Measurements from ENCODE around the gene A2ML1. TPM values are rescaled to one million over a fixed set of nuclear protein-coding genes. Genes with fewer than 3 reads are reported as not detected.

Gene A2ML1
- total and polyA plus RNA-seq, 2 of the 4 experiments (the other 2 are of a cell fraction), result not detected

GRCh38 chr12:8780389-8780788, 42.0 kb upstream of the A2ML1 start:
- Histone ChIP-seq H3K14ac (replicated peaks; ENCODE audit: low read depth, low read length) (no peak overlapping the region), H3K79me1 (ENCODE audit: low read depth in 1 of 2, low read length in 2 of 2) (no peaks in the 10 kb centered on the region), H3K4me1 (ENCODE audit: control insufficient read depth, insufficient read depth, low read length) (peaks cover 4% of the 10 kb centered on the region; the same call in 1 of the 2 replicates), H3K27me3 (ENCODE audit: control insufficient read depth, insufficient read depth, low read length) (no peaks in the 10 kb centered on the region), H4K5ac (ENCODE audit: low read depth, low read length) (no peak overlapping the region), H3K4me3 (ENCODE audit: insufficient read depth, low read depth, low read length) (no peak overlapping the region), H2AFZ (replicated peaks; ENCODE audit: low read length, poor library complexity) (no peak overlapping the region), H3K23ac (ENCODE audit: low read depth, low read length) (no peak overlapping the region), H3K9me3 (ENCODE audit: control insufficient read depth, insufficient read depth, low read length) (no peaks in the 10 kb centered on the region), H4K20me1 (ENCODE audit: insufficient read depth, low read length) (no peaks in the 10 kb centered on the region), H3K18ac (ENCODE audit: low read depth, low read length) (no peak overlapping the region), H4K8ac (ENCODE audit: low read depth in 2 of 2, low read length in 2 of 2) (no peak overlapping the region), H3K4me2 (ENCODE audit: low read depth, low read length) (no peak overlapping the region), H3K56ac (ENCODE audit: extremely low read depth, insufficient read depth, low read length) (no peak overlapping the region), H2BK5ac (ENCODE audit: low read depth, low read length, poor library complexity, severe bottlenecking) (no peak overlapping the region), H4K91ac (ENCODE audit: insufficient read depth, low read depth, low read length) (no peak overlapping the region), H2AK9ac (replicated peaks; ENCODE audit: low read depth, low read length, poor library complexity) (no peak overlapping the region), H2AK5ac (ENCODE audit: low read depth, low read length) (no peak overlapping the region), H3K4ac (ENCODE audit: low read depth, low read length) (no peak overlapping the region), H3K9me1 (ENCODE audit: insufficient read depth, low read length) (peaks cover 3% of the 10 kb centered on the region; the same call in 1 of the 2 replicates), H2BK15ac (ENCODE audit: low read depth, low read length) (no peak overlapping the region), H3K27ac (ENCODE audit: insufficient read depth, low read length) (no peak overlapping the region), H2BK120ac (ENCODE audit: low read depth, low read length) (no peak overlapping the region), H3K36me3 (ENCODE audit: control insufficient read depth, insufficient read depth, low read length) (no peaks in the 10 kb centered on the region), H3K9ac (ENCODE audit: low read depth, low read length) (no peak overlapping the region), H2BK20ac (ENCODE audit: low read depth, low read length) (no peak overlapping the region)
- intact Hi-C loops (cut with micrococcal nuclease), result loop anchor here (5.0 kb wide), 1 partner anchor 83 kb away; the partner anchor contains the start of gene RIMKLB
- dilution Hi-C loops (cut with HindIII; ENCODE audit: low sequenced_read_pairs, unreplicated experiment), result no loop called here
- peak; percentile 44 for DNase-seq
- ChIA-PET CTCF (no interaction called here), POLR2A (ENCODE audit: unreplicated experiment) (no interaction called here)
- WGBS, 2 experiments (ENCODE audit: extremely low coverage in 2 of 2, insufficient read length in 1 of 2), result no CpG with 5 or more reads among the region's 1 CpG
- no peak for TF ChIP-seq ELK1 (IDR thresholded peaks at IDR 0.05; ENCODE audit: borderline replicate concordance, low read depth, low read length)
- no peak for TF ChIP-seq RAD21 (IDR thresholded peaks at IDR 0.05; ENCODE audit: low read length)
- peak; percentile 35 for TF ChIP-seq CTCF (conservative IDR thresholded peaks at IDR 0.05; ENCODE audit: low read depth, low read length)
- TF ChIP-seq MAZ (IDR thresholded peaks at IDR 0.05; ENCODE audit: borderline replicate concordance, low read depth, low read length), result no peak
- in situ Hi-C loops (cut with MboI; ENCODE audit: low sequenced_read_pairs), result no loop called here
- BruUV-seq (replicated peaks), result no TSS peak
- ATAC-seq (ENCODE audit: low read depth), result peak; percentile 66; the same call in 1 of the 2 replicates
